KBM-7 (cell line): ENCODE measurements around the gene CSTF3.
"Not testable (repeated sequence)": the region's sequence is repeated elsewhere in the genome, so short reads cannot be mapped to it uniquely, and the experiment has no call there.

Source experiments
- DNase-seq: peaks from one replicate; pipeline ENCODE4 v3.0.0-alpha.2; 2015
- in situ Hi-C: fragments of 300-500 bp; cut with MboI; formaldehyde crosslinking; loops from 2 replicates; pipeline ENCODE4 v1.14.3; 2020; ENCODE audit warnings: low sequenced_read_pairs, low pct_unique_long_range_greater_than_20kb, mixed read lengths

The CSTF3 gene

DNA sequence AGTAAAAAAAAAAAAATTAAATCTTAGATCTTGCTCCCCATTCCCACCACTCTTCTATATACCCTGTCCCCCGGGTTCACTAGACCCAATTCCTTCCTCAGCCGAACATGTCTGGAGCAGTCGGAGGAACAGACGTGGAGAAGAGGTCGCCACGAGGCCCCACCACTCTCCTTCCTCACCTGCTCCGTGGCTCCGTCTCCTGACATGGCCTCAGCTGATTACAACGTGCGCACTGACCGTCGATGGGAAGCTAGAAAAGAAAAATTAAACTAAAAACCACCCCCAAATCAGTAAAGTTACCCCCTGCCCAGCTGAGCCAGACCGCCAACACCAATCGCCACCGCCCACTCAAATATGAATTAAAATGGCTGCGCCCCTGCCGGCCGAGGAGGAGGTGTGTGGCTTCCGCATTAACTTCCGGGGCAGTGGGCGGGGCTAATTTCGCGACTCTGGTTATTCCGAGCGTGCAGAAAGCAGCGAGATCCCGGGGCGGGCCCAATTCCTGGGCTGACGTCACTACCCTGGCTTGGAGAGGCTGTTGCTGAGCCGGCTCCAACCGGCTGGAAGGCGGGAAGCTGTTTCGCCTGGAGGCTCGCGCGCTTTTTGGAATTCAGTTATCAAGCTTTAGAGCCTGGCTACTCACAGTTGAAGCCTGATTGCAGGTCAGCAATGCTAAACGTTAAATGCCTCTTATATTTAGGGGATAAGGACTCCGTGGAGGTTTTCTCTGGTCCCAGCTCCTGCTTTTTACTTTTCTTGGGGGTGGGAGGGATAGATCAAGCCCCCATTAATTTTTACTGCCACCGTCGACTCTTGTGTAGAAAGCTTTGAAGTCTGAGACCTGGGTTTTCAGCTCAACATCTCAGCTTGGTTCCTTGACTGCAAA is at the start of gene CSTF3:
CSTF3 (minus strand) TSS at position 361 of the 886 bp plus-strand sequence; CDS start at position 206, 155 bp downstream.
- peak; percentile 98 for DNase-seq
- in situ Hi-C loops, result loop anchor here (25.0 kb wide), 1 partner anchor 176 kb away; no protein-coding TSS in a partner anchor

DNA sequence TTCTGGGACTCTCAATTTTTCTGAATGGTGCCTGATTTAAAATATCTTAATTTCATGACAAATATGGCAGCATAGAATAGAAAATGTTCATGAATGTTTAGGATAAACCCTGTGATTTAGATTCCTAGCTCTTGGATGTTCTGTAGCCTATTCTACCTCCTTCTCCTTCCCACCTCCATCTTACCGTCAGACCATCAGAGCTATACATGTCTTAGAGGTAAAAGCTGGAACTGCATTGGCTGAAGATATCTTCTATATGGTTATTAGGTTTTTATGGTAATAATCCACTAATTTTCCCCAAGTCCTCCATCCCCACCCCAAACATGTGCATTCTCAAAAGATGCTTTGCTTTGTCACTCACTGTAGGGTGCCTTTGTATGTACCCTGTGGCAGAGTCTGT is 46.9 kb upstream of the CSTF3 start:
- in situ Hi-C loops, result no loop called here
- no peak for DNase-seq

DNA sequence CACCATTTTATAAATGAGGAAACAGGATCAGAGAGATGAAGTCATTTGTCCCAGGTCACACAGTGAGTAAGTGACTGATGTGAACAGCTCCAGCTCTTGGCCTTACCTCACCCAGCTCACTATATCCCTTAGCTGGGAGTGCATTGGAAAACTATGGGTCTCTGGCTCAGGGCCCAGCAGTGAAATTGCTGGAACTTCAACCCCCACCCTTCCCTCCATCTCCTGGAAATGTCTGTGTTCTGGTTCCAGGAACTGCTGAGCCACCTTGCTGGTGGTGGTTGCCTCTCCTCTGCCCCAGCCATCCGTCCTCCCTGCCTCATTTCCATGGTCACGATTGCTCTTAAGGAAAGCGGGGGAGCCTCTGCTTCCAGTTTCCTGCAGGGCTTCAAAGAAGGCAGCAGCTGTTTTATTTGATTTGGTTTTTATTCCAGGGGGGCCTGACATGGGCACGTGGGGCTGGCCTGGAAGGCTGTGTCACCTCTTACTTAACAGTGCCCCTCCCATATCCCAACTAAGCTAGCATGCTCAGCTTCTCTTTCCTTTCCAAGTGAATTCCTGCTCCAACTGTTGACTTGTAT is 46.2 kb upstream of the CSTF3 start:
- in situ Hi-C loops, result no loop called here
- peak; percentile 71 for DNase-seq

DNA sequence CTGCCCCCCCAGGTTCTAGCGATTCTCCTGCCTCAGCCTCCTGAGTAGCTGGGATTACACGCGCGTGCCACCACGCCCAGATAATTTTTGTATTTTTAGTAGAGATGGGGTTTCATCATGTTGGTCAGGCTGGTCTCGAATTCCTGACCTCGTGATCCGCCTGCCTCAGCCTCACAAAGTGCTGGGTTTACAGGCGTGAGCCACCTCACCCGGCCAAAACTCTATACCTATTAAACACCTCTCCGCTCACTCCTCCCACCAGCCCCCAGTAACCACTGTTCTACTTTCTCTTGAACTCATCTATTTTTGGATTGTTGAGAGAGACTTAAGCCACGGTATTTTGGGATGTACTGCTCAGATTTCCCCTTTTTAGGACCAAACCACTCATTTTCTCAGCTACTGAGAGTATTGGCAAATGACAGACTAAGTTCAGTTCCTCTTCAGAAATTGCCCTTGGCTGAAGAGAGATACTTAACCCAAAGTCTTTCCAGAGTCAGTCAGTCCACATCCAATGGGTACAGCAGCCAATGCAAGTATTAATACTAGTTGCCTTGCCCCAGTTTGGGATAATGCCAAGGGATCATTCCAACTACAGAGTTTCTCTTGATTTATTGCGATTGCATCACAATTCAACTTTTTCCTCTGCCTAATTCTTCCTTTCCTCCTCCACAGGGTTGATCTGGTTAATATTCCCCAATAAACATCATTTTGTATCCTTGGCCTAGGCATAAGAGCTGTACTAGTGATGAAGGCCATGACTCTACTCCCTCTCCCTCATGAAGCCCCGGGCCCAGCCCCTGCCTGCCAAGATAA is 36.8 kb upstream of the CSTF3 start:
- in situ Hi-C loops, result no loop called here
- peak; percentile 79 for DNase-seq

DNA sequence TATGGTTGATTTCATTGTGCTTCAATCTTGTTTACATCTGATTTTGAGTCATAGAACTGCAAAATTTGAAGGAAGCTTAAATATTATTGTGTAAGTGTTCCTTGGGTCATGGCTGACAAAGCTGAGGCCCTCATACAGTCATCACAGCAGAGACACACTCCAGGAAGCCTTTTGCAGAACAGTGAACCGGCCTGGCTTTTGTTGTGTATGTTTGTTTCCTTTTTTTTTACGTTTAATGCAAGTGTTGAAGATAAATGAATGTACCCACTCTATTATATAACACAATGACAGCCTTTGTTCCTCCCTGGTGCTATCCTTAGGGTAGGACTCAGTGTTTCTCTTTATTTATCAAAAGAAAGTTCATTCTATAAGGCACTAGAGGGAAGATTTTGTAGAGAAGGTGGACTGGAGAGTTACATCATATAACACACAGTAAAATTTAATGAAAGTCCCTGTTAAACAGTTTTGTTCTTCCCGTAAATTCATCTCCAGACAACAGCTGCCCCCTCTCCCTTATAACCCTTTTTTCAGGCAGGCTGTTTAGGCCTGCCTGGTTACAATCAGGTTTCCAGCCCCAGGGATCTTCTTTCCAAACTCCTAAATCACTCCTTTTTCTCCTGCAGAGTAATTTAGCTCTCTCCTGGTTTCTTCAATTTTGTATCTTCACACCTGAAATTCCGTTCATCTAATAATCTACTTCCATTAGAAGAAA is 34.3 kb upstream of the CSTF3 start:
- in situ Hi-C loops, result no loop called here
- peak; percentile 15 for DNase-seq

DNA sequence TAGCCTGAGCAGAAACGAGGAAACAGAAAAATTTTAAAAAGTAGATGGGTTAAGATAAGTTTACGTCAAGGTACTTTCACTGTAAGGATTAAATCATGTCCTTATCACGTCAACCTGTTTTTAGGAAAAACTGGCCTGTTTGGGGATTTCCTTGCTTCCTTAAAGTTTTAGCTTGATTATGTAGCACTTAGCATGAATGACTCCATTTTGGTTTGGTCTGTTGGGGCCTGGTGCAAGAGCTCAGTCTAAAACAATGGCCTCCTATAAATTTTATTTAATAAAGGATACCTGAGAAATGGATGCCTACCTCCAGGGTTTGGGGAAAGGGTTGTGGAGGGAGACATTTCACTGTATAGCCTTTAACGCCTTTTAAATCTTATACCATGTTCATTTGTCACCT is 33.2 kb upstream of the CSTF3 start:
- in situ Hi-C loops, result no loop called here
- no peak for DNase-seq

DNA sequence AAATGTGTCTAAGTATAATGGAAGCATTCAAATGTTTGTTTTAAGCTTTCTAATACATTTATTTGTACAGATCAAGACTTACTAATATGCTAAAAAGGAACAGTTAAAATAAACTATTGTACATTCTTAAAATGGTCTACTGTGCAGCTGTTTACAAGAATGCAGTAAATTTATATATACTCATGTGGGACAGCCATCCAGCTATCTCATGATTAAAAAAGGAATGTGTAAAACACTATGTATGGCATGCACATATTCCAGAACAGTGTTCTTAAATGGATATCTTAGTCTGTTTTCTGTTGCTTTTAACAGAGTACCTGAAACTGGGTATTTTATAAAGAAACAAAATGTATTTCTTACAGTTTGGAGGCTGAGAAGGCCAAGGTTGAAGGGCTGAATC is 30.2 kb upstream of the CSTF3 start:
- DNase-seq, result no peak
- in situ Hi-C loops, result no loop called here

DNA sequence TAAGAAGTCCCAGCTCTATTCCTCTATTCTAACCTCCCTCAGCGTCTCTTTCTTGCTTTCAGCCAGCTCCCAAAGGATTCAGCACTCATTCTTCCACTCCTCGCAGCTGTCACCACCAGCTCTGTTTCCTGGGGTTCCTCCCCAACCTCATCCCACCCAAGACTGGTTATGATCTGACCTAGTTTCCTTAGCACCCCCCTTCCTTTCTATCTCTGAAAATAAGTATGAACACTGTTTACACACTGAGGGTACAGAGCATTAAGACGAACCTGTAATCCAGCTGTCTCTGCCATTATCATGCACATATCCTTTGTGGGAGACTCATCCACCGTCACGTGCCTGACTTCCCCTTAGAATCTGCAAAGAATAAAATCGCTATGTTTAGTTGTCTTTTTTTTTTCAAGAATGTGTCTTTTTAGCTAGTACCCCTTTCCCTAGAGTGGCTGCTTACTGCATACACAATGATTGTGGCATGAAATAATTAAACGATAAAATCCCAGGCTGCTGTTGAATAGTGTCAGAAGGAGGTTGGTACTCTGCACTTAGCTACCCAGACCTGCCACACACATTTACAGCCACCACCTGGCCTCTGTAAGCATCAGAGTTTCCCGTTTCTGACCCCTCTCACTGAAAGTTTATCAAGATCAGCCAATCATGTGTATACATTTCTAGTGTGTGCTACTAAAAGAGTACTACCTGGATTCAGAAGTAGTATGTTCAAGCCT is 26.9 kb upstream of the CSTF3 start:
- peak; percentile 60 for DNase-seq
- in situ Hi-C loops, result no loop called here

DNA sequence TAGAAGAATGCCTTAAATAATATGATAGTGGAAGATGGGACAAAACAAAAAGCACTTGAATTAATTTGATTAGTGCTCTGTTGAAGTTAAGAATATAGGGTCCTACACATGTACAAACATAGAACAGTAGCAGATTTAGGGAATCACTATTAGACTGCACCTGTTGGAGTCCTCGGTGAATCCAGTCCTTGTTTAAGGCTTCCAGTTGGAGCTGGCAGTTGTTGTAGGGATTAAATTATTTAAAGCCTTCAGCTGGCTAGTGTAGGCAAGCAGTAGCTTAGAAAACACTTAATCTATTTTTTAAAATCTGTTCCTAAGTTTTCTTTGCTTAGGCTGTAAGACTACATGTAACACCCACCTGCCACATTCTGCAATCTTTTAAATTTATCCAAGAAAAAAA is 24.5 kb upstream of the CSTF3 start:
- no peak for DNase-seq
- in situ Hi-C loops, result no loop called here

DNA sequence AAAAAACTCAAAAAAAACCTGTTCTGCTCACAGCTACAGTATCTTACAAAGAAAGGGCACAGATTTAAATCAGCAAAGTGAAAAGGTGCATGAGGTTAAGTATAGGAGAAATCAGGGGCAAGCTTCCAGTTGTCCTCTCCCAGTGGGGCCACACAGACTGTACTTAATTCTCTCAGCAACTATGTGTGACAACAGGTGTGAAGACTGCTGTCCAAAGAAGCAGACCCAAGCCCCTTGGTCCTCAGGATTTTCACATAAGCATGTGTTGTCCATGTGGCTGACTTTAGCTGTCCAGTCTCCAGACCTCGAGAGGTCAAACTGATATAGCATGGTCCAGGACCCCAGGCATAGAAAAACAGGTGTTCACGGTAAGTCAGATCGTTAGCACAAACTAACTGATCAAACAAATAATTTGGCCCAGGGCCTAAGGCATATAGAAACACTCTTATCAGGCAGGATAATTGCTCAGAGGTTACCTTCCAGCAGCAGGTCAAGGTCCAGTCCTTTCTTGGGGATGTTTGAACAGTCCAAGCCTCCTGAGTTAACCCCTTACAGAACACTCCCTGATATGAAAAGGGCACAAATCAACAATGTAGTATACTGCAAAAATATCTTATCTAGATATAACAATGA is 21.1 kb upstream of the CSTF3 start:
- in situ Hi-C loops, result no loop called here
- DNase-seq, result no peak

DNA sequence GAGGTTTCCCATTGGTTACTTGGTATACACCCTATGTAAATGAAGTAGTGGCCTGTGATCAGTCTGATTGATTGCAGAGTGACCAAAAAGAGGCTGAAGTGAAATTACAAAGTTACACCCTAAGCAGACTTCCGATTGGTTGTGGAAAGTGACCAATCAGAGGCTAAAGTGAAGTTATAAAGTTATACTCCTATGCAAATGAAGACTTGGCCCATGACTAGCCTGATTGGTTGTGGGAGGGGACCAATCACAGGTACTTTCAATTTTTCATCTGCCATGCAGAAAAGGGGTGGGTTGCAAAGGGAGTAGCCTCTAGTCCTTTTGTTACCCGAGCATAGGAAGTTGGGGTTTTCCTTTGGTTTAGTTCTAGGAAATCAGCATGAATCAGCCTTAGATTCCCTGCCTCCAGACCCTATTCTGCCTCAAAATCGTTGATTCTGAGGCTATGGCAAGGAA is 18.1 kb upstream of the CSTF3 start:
- DNase-seq, result peak; percentile 80
- in situ Hi-C loops, result no loop called here

DNA sequence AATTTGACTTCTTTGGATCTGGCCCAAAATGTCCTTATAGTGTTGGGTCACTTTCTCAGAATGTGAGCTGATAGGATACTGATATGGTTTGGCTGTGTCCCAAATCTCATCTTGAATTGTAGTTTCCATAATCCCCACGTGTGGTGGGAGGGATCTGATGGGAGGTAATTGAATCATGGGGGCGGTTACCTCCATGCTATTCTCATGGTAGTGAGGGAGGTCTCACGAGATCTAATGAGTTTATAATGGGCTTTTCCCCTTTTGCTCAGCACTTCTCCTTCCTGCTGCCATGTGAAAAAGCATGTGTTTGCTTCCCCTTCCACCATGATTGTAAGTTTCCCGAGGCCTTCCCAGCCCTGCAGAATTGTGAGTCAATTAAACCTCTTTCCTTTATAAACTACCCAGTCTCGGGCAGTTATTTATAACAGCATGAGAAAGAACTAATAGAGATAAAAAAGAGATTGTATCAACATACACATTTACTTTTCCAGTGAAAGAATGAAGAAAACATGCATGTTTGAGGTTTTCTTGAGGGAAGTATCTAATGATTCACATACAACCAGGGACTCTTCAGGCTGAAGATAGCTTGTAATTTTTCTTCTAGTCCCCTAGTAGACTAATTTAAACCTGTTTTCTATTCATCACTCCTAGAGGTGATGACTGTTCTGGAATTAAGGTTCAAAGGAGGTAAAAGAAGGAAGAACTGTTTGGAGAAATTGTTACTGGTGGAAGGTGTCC is 17.3 kb upstream of the CSTF3 start:
- DNase-seq, result peak; percentile 66
- in situ Hi-C loops, result no loop called here

DNA sequence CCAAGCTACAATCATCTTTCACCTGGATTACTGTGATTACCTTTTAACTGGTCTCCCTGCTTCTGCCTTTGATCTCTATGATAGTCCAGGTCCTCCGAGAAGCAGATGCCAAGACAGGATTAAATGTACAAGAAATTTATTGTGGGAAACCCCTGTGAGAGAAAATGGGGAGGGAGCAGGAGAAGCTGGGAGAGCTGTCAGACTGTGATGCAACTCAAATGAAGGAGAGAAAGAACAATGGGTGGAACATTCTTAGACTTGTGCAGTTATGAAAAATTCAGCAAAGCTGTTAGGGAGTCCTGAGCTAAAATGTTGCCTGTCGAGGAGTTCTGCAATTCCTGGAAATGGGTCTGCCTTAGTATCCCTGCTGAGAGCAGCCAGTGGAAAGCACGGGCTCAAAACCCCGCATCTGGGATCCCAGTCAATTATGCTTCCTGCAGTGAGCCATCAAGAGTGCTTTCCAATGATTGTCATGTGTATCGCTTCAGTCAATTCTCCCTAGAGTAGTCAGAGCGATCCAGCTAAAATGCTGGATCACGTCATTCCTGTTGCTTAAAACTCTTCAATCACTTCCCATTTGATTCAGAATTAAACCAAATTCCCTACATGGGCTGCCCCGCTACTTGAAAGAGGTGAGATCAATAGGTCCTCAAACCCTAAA is 16.5 kb upstream of the CSTF3 start:
- in situ Hi-C loops, result no loop called here
- DNase-seq, result no peak

DNA sequence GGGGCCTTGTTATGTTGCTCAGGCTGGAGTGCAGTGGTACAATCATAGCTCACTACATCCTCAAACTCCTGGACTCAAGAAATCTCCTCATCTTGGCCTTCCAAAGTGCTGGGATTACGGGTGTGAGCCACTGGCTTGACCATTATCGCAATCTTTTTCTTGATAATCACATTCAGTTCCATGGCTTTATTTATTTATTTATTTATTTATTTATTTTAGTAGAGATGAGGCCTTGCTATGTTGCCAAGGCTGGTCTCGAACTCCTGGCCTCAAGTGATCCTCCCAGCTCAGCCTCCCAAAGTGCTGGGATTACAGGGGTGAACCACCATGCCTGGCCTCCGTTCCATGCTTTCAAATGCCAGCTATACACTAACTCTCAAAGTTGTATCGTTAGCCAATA is 15.5 kb upstream of the CSTF3 start:
- DNase-seq, in situ Hi-C loops: not testable (repeated sequence)

DNA sequence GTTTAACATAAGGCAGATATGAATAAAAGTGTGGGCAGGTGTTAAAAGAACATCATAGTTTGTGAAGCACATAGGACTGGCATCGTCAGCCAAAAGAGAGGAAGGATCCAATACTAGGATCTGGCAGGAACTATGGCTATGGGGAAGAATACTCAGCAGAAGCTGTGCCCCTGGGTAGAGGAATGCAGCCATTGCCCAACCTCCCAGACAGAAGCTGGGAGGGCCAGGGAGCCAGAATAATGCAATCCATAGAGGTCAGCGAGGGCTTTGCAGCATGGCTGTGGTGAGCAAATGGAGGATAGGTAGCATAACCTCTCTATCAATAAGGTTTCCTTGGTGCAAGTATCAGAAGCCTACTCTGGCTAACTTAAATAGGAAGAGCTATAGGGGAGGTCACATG is 11.7 kb upstream of the CSTF3 start:
- DNase-seq, result no peak
- in situ Hi-C loops, result loop anchor here (25.0 kb wide), 1 partner anchor 164 kb away; no protein-coding TSS in a partner anchor

DNA sequence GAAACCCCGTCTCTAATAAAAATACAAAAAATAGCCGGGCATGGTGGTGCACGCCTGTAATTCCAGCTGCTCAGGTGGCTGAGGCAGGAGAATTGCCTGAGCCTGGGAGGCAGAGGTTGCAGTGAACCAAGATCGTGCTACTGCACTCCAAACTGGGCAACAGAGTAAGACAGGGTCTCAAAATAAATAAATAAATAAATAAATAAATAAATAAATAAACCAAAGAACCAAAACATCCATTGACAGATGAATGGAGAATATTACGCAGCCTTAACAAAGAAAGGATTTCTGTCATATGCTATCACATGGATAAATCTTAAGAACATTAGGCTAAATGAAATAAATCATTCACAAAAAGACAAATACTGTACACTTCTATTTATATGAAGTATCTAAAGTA is 11.1 kb upstream of the CSTF3 start:
- in situ Hi-C loops, result loop anchor here (25.0 kb wide), 1 partner anchor 165 kb away; no protein-coding TSS in a partner anchor
- no peak for DNase-seq

DNA sequence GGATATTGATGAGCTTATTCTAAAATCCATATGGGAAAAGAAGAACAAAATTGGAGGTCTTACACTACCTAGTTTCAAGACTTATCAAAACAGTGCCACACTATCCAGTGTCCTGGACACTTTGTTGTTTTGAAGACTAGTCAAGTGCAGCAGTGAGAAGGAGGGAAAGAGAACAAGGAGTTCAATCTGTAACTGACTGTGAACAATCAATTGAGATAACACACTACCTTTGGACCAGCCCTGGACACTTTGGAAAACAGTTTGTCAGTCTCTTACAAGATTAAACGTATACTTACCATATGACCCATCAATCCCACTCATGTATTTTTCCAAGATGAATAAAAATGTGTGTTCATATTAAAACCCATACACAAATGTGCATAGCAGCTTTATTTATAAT is 10.0 kb upstream of the CSTF3 start:
- DNase-seq, result no peak
- in situ Hi-C loops, result loop anchor here (25.0 kb wide), 1 partner anchor 166 kb away; no protein-coding TSS in a partner anchor
